ENCODE measurements around the gene CHAC2. TPM values are rescaled to one million over a fixed set of nuclear protein-coding genes. Genes with fewer than 3 reads are reported as not detected.

The CHAC2 gene
- total and polyA plus RNA-seq, 9 of the 15 experiments (the other 6 are each of a cell fraction or from before 2014, with no cell fraction given), result 9.8 to 35.6 (median 18.2) TPM

DNA sequence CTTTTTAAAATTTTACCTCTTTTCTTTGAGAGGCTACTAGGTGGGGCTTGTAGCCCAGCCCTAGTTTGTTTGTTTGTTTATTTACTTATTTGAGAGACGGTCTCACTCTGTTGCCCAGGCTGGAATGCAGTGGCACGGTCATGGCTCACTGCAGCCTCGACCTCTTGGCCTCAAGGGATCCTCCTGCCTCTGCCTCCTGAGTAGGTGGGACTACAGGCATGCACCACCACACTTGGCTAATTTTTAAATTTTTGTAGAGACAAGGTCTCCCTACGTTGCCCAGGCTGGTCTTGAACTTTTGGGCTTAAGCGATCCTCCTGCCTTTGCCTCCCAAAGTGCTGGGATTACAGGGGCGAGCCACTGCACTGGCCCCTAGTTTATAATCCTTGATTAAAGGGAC is 54.2 kb downstream of the CHAC2 start:
- H3K27me3 ChIP-seq (ENCODE audit: control insufficient read depth in 2 of 2, insufficient read depth in 2 of 2, low read length in 2 of 2), result no peaks in the 10 kb centered on the region
- FAIRE-seq (no peak), DNase-seq (ENCODE audit: extremely low read depth in 1 of 4, low spot score in 3 of 4) (no peak), ATAC-seq (no peak)
- BruUV-seq (replicated peaks), result no TSS peak
- no peaks in the 10 kb centered on the region; a peak in 1 of 5 replicates for H3K4me1 ChIP-seq (replicated peaks in 1 of 2; ENCODE audit: control insufficient read depth in 2 of 2, insufficient read depth in 2 of 2, low read length in 2 of 2)
- ChIA-PET CTCF (ENCODE audit: low intra/inter-chr PET ratio) (no interaction called here), POLR2A (no interaction called here)
- H3K4me3 ChIP-seq, result no peak overlapping the region
- no peak overlapping the region for H3K9ac ChIP-seq (ENCODE audit: insufficient read depth in 1 of 2, low read depth in 2 of 2, low read length in 2 of 2)
- no peaks in the 10 kb centered on the region for H3K9me3 ChIP-seq (replicated peaks; ENCODE audit: control insufficient read depth, insufficient read depth, low read depth, low read length)
- no peaks in the 10 kb centered on the region for H3K79me2 ChIP-seq (ENCODE audit: control insufficient read depth, insufficient read depth, low read length)
- WGBS (ENCODE audit: insufficient coverage, low coverage, missing lambda C conversion rate), result 43% methylated on average over 6 of the region's 6 CpGs
- TF ChIP-seq NR4A1 (CRISPR knock-in tag; IDR thresholded peaks at IDR 0.05) (no peak), NR4A1 (tag; IDR thresholded peaks at IDR 0.05) (no peak), SNIP1 (IDR thresholded peaks at IDR 0.05; ENCODE audit: low read depth) (no peak), ZNF695 (CRISPR knock-in tag; IDR thresholded peaks at IDR 0.05) (no peak), TBP (optimal IDR thresholded peaks at IDR 0.05; ENCODE audit: low read depth, low read length) (no peak), SMARCC2 (IDR thresholded peaks at IDR 0.05; ENCODE audit: low read depth) (no peak), CREB1 (IDR thresholded peaks at IDR 0.05) (no peak), CREB1 (CRISPR knock-in tag; IDR thresholded peaks at IDR 0.05) (no peak), RBM14 (IDR thresholded peaks at IDR 0.05; ENCODE audit: borderline replicate concordance, insufficient read depth, low read depth, low read length) (no peak), HNRNPK (IDR thresholded peaks at IDR 0.05; ENCODE audit: low read depth, low read length, poor library complexity, severe bottlenecking) (no peak), ZNF224 (CRISPR knock-in tag; IDR thresholded peaks at IDR 0.05) (no peak), HIVEP1 (CRISPR knock-in tag; IDR thresholded peaks at IDR 0.05) (no peak), MAFG (tag; conservative IDR thresholded peaks at IDR 0.05) (no peak), RAD51 (IDR thresholded peaks at IDR 0.05; ENCODE audit: borderline replicate concordance, low read depth) (no peak), RBBP5 (IDR thresholded peaks at IDR 0.05; ENCODE audit: borderline replicate concordance, insufficient read depth, low read length, poor library complexity, severe bottlenecking) (no peak), ETS2 (tag; IDR thresholded peaks at IDR 0.05; ENCODE audit: borderline replicate concordance, poor library complexity, severe bottlenecking) (no peak)
- TF ChIP-seq, protein P1, sequence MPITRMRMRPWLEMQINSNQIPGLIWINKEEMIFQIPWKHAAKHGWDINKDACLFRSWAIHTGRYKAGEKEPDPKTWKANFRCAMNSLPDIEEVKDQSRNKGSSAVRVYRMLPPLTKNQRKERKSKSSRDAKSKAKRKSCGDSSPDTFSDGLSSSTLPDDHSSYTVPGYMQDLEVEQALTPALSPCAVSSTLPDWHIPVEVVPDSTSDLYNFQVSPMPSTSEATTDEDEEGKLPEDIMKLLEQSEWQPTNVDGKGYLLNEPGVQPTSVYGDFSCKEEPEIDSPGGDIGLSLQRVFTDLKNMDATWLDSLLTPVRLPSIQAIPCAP (CRISPR knock-in tag; IDR thresholded peaks at IDR 0.05; ENCODE audit: borderline replicate concordance), result no peak
- TF ChIP-seq, protein P2, sequence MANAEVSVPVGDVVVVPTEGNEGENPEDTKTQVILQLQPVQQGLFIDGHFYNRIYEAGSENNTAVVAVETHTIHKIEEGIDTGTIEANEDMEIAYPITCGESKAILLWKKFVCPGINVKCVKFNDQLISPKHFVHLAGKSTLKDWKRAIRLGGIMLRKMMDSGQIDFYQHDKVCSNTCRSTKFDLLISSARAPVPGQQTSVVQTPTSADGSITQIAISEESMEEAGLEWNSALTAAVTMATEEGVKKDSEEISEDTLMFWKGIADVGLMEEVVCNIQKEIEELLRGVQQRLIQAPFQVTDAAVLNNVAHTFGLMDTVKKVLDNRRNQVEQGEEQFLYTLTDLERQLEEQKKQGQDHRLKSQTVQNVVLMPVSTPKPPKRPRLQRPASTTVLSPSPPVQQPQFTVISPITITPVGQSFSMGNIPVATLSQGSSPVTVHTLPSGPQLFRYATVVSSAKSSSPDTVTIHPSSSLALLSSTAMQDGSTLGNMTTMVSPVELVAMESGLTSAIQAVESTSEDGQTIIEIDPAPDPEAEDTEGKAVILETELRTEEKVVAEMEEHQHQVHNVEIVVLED (CRISPR knock-in tag; IDR thresholded peaks at IDR 0.05), result no peak
- no peaks in the 10 kb centered on the region for H3K9me1 ChIP-seq (ENCODE audit: control insufficient read depth, insufficient read depth, low read length)
- H3K36me3 ChIP-seq (ENCODE audit: control insufficient read depth, insufficient read depth, low read length), result peaks cover 18% of the 10 kb centered on the region; the same call in 2 of the 3 replicates
- intact Hi-C loops (cut with micrococcal nuclease), result loop anchor here (10.0 kb wide), 2 partner anchors 227 to 397 kb away; no protein-coding TSS in a partner anchor
- no peaks in the 10 kb centered on the region for H4K20me1 ChIP-seq (replicated peaks; ENCODE audit: control insufficient read depth, insufficient read depth, low read length)
- H2AFZ ChIP-seq (ENCODE audit: low read depth, low read length), result no peak overlapping the region
- in situ Hi-C loops (cut with MboI), result no loop called here
- H3K27ac ChIP-seq (ENCODE audit: extremely low read depth, low read depth, low read length), result no peak overlapping the region
- no peak overlapping the region for H3K4me2 ChIP-seq (ENCODE audit: insufficient read depth, low read length)

Data from K562 (cell line).